Mesenchymal stem cell (in vitro differentiated cells and primary cell): ENCODE results near the gene ZNF561.
A peak's percentile ranks its signal among the peaks of the same experiment; 100 is the strongest.

Experiments
- DNase-seq: peaks from one replicate; pipeline ENCODE4 v3.0.0-alpha.2; 2013
- H2AFZ ChIP-seq: one replicate; pipeline ENCODE4 v1.6.1; 2013; ENCODE audit warnings: low read depth, mild to moderate bottlenecking, control low read depth, inconsistent platforms, low read length, moderate library complexity
- H2AK5ac ChIP-seq: 2 replicates; pipeline ENCODE4 v1.6.1; 2013; ENCODE audit warnings: low read length, moderate library complexity, mild to moderate bottlenecking, inconsistent platforms; ENCODE audit not compliant: severe bottlenecking
- H2BK120ac ChIP-seq: one replicate; pipeline ENCODE4 v1.6.1; 2013; ENCODE audit warnings: low read depth, mild to moderate bottlenecking, inconsistent platforms, low read length, moderate library complexity
- H2BK12ac ChIP-seq, 2 experiments: one replicate each; pipeline ENCODE4 v1.6.1; 2013; ENCODE audit warnings: inconsistent platforms in 2 of 2, low read length in 2 of 2, mild to moderate bottlenecking in 2 of 2, moderate library complexity in 2 of 2, control low read depth in 1 of 2
- H2BK15ac ChIP-seq: one replicate; pipeline ENCODE4 v1.6.1; 2013; ENCODE audit warnings: mild to moderate bottlenecking, low read depth, inconsistent platforms; ENCODE audit not compliant: poor library complexity, severe bottlenecking
- H2BK5ac ChIP-seq: 2 replicates; pipeline ENCODE4 v1.6.1; 2013; ENCODE audit warnings: low read depth, mild to moderate bottlenecking, low read length, control low read depth, inconsistent platforms; ENCODE audit not compliant: poor library complexity, severe bottlenecking
- H3K14ac ChIP-seq, 2 experiments: one replicate each; pipeline ENCODE4 v1.6.1; 2013; ENCODE audit warnings: inconsistent platforms in 2 of 2, low read length in 2 of 2, control low read depth in 1 of 2, mild to moderate bottlenecking in 1 of 2, moderate library complexity in 1 of 2
- H3K18ac ChIP-seq, 2 experiments: one replicate each; pipeline ENCODE4 v1.6.1; 2013; ENCODE audit warnings: inconsistent platforms in 2 of 2, low read length in 2 of 2, control low read depth in 1 of 2, low read depth in 1 of 2, mild to moderate bottlenecking in 1 of 2
- H3K23ac ChIP-seq, 2 experiments: one replicate each; pipeline ENCODE4 v1.6.1; 2013; ENCODE audit warnings: inconsistent platforms in 2 of 2, low read length in 2 of 2, mild to moderate bottlenecking in 2 of 2, moderate library complexity in 2 of 2, control low read depth in 1 of 2
- H3K27ac ChIP-seq: 2 replicates; pipeline ENCODE4 v1.5.1; 2013; ENCODE audit warnings: mild to moderate bottlenecking, moderate library complexity, low read length, control low read depth, inconsistent platforms; ENCODE audit not compliant: poor library complexity, severe bottlenecking
- H3K27me3 ChIP-seq, 2 experiments: 2 replicates each; pipeline versions ENCODE4 v1.6.1 to v1.7.0; 2013; ENCODE audit warnings: low read length in 2 of 2, mild to moderate bottlenecking in 2 of 2, moderate library complexity in 2 of 2, control low read depth in 1 of 2, inconsistent platforms in 1 of 2; ENCODE audit not compliant: control insufficient read depth in 1 of 2, insufficient read depth in 1 of 2
- H3K36me3 ChIP-seq, 2 experiments: 2 replicates each; pipeline versions ENCODE4 v1.6.1 to v1.7.0; 2013; ENCODE audit warnings: low read length in 2 of 2, control low read depth in 1 of 2, inconsistent platforms in 1 of 2, low read depth in 1 of 2, mild to moderate bottlenecking in 1 of 2; ENCODE audit not compliant: insufficient read depth in 2 of 2, control insufficient read depth in 1 of 2
- H3K4ac ChIP-seq, 2 experiments: one replicate each; pipeline ENCODE4 v1.6.1; 2013; ENCODE audit warnings: inconsistent platforms in 2 of 2, low read length in 2 of 2, mild to moderate bottlenecking in 2 of 2, moderate library complexity in 2 of 2, control low read depth in 1 of 2, low read depth in 1 of 2
- H3K4me1 ChIP-seq: 2 replicates; pipeline ENCODE4 v1.6.1; 2013; ENCODE audit warnings: low read depth, low read length, control low read depth; ENCODE audit not compliant: control insufficient read depth, insufficient read depth
- H3K4me2 ChIP-seq: 2 replicates; pipeline ENCODE4 v1.6.1; 2013; ENCODE audit warnings: low read length, mild to moderate bottlenecking, inconsistent platforms; ENCODE audit not compliant: poor library complexity, severe bottlenecking
- H3K4me3 ChIP-seq, 2 experiments: 2 replicates each; pipeline versions ENCODE4 v1.5.1 to v1.7.0; 2013; ENCODE audit warnings: low read length in 2 of 2, mild to moderate bottlenecking in 2 of 2, control low read depth in 1 of 2, low read depth in 1 of 2; ENCODE audit not compliant: insufficient read depth in 1 of 2
- H3K79me1 ChIP-seq: replicated peaks from 2 replicates; pipeline ENCODE4 v1.6.1; 2013; ENCODE audit warnings: mild to moderate bottlenecking, control low read depth, low read length, inconsistent platforms; ENCODE audit not compliant: poor library complexity, severe bottlenecking
- H3K9ac ChIP-seq: 2 replicates; pipeline ENCODE4 v1.7.0; 2013; ENCODE audit warnings: mild to moderate bottlenecking, low read length, moderate library complexity
- H3K9me3 ChIP-seq: 2 replicates; pipeline ENCODE4 v1.7.0; 2013; ENCODE audit warnings: mild to moderate bottlenecking, low read length; ENCODE audit not compliant: control insufficient read depth
- H4K8ac ChIP-seq: one replicate; pipeline ENCODE4 v1.6.1; 2013; ENCODE audit warnings: inconsistent platforms, mild to moderate bottlenecking, low read length, moderate library complexity
- H4K91ac ChIP-seq: one replicate; pipeline ENCODE4 v1.6.1; 2013; ENCODE audit warnings: mild to moderate bottlenecking, low read length, inconsistent platforms
- WGBS: methylation state at CpG from one replicate; pipeline ENCODE4 v1.1.7; 2013; ENCODE audit warnings: mixed read lengths; 5-methylcytosine and 5-hydroxymethylcytosine counted together

ZNF561 gene

GRCh38 chr19:9610484-9611113, 10.4 kb downstream of the ZNF561 start:
- no peak overlapping the region for H3K27ac ChIP-seq
- peaks cover 55 to 75% of the 10 kb centered on the region in 2 experiments for H3K36me3 ChIP-seq
- H2AK5ac ChIP-seq = no peak overlapping the region
- no peak overlapping the region for H2BK15ac ChIP-seq
- peaks cover 79% of the 10 kb centered on the region for H3K9me3 ChIP-seq
- H3K79me1 ChIP-seq = peaks cover 21% of the 10 kb centered on the region
- H3K4me3 ChIP-seq = peak overlapping the region in 1 of 2 experiments; percentile 56
- no peaks in the 10 kb centered on the region for H3K4me1 ChIP-seq
- H3K4ac ChIP-seq = no peak overlapping the region
- H2BK12ac ChIP-seq = no peak overlapping the region
- H2BK5ac ChIP-seq = no peak overlapping the region
- H4K91ac ChIP-seq = no peak overlapping the region
- H3K9ac ChIP-seq = no peak overlapping the region
- no peak overlapping the region for H2AFZ ChIP-seq
- H3K14ac ChIP-seq = no peak overlapping the region
- H3K23ac ChIP-seq = no peak overlapping the region
- H4K8ac ChIP-seq = no peak overlapping the region
- H3K27me3 ChIP-seq = no peaks in the 10 kb centered on the region
- no peak overlapping the region for H3K18ac ChIP-seq
- no peak overlapping the region for H3K4me2 ChIP-seq
- no peak overlapping the region for H2BK120ac ChIP-seq
- DNase-seq = no peak
- 100% methylated on average over 2 of the region's 2 CpGs for WGBS

- no peak overlapping the region for H3K23ac ChIP-seq
- no peak overlapping the region for H2AFZ ChIP-seq
- H3K27ac ChIP-seq = no peak overlapping the region
- H3K9ac ChIP-seq = no peak overlapping the region
- H2BK12ac ChIP-seq = no peak overlapping the region
- H3K4ac ChIP-seq = no peak overlapping the region
- H3K9me3 ChIP-seq = peaks cover 67% of the 10 kb centered on the region
- H3K36me3 ChIP-seq = peaks cover 42 to 58% of the 10 kb centered on the region in 2 experiments
- H3K79me1 ChIP-seq = peaks cover 18% of the 10 kb centered on the region
- H3K14ac ChIP-seq = no peak overlapping the region
- H3K27me3 ChIP-seq = no peaks in the 10 kb centered on the region
- peak overlapping the region in 1 of 2 experiments; percentile 56 for H3K4me3 ChIP-seq
- H4K8ac ChIP-seq = no peak overlapping the region
- H3K18ac ChIP-seq = no peak overlapping the region
- H3K4me1 ChIP-seq = no peaks in the 10 kb centered on the region
- over 99% methylated on average over 5 of the region's 5 CpGs for WGBS
- H4K91ac ChIP-seq = no peak overlapping the region
- no peak overlapping the region for H3K4me2 ChIP-seq
- H2BK120ac ChIP-seq = no peak overlapping the region
- no peak overlapping the region for H2AK5ac ChIP-seq
- DNase-seq = no peak
- H2BK5ac ChIP-seq = no peak overlapping the region
- no peak overlapping the region for H2BK15ac ChIP-seq
Measured at GRCh38 chr19:9608912-9609311, 12.1 kb downstream of the ZNF561 start.

- no peak overlapping the region for H2AFZ ChIP-seq
Measured at GRCh38 chr19:9597027-9597426, 24.0 kb downstream of the ZNF561 start.

DNA sequence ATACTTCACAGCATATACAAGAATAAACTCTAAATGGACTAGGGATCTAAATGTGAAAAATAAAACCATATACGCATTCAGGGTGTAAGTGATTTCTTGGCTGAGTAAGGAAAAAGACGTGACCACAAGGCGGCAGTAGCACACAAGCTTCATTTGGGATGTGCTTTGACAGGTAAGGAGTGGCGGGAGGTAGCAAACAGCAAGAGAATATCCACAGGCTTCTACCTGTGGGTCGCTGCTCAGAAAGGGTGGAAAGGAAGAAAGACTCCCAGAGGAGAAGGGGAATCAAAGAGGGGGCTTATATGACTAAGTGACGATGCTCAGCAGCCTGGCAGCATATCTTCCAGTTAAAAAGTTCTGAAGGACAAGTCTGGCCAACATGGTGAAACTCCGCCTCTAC, 34.3 kb downstream of the ZNF561 start:
- Histone ChIP-seq H2BK15ac (no peak overlapping the region), H3K36me3 (peaks cover 4 to 5% of the 10 kb centered on the region in 2 experiments), H3K27me3 (peaks cover 0 to 5% of the 10 kb centered on the region in 2 experiments), H3K4ac (no peak overlapping the region), H3K4me2 (no peak overlapping the region), H2BK5ac (no peak overlapping the region), H2BK12ac (no peak overlapping the region), H3K18ac (no peak overlapping the region), H3K79me1 (no peaks in the 10 kb centered on the region), H3K9me3 (no peaks in the 10 kb centered on the region), H2BK120ac (no peak overlapping the region), H4K8ac (no peak overlapping the region), H3K4me3 (no peak overlapping the region), H2AFZ (no peak overlapping the region), H3K23ac (no peak overlapping the region), H2AK5ac (no peak overlapping the region), H3K27ac (no peak overlapping the region), H3K4me1 (peaks cover 5% of the 10 kb centered on the region), H3K9ac (peak overlapping the region; percentile 68), H4K91ac (no peak overlapping the region), H3K14ac (no peak overlapping the region)
- peak; percentile 69 for DNase-seq
- WGBS = 18% methylated on average over 7 of the region's 7 CpGs

More at GRCh38 chr19:9597027-9597426, 24.0 kb downstream of the ZNF561 start:
- Histone ChIP-seq H4K91ac (no peak overlapping the region), H3K9ac (no peak overlapping the region), H3K27ac (no peak overlapping the region), H4K8ac (no peak overlapping the region), H2BK12ac (no peak overlapping the region), H3K79me1 (no peaks in the 10 kb centered on the region), H3K4me2 (no peak overlapping the region), H3K27me3 (peaks cover 0 to 9% of the 10 kb centered on the region in 2 experiments), H2BK5ac (no peak overlapping the region), H2BK15ac (no peak overlapping the region), H2AK5ac (no peak overlapping the region), H3K4me3 (no peak overlapping the region), H3K9me3 (peaks cover 7% of the 10 kb centered on the region), H3K4me1 (no peaks in the 10 kb centered on the region), H3K23ac (no peak overlapping the region), H3K18ac (no peak overlapping the region), H2BK120ac (no peak overlapping the region), H3K14ac (no peak overlapping the region), H3K36me3 (no peaks in the 10 kb centered on the region), H3K4ac (no peak overlapping the region)
- 61% methylated on average over 2 of the region's 3 CpGs for WGBS
- peak; percentile 13 for DNase-seq
